Neuronal stem cell (in vitro differentiated cells): ENCODE measurements around the gene CAPZA3.
"Not testable (repeated sequence)": the region's sequence is repeated elsewhere in the genome, so short reads cannot be mapped to it uniquely, and the experiment has no call there.

ENCODE experiments used
- DNase-seq: peaks from one replicate; pipeline ENCODE4 v3.0.0-alpha.2; 2013; ENCODE audit warnings: low spot score
- H2AFZ ChIP-seq: one replicate; pipeline ENCODE4 v1.6.1; 2013; ENCODE audit warnings: mild to moderate bottlenecking, low read length, inconsistent platforms
- H2AK5ac ChIP-seq: 2 replicates; pipeline ENCODE4 v1.6.1; 2013; ENCODE audit warnings: low read depth, mild to moderate bottlenecking, inconsistent platforms, low read length, moderate library complexity, mixed read lengths
- H2BK120ac ChIP-seq: 2 replicates; pipeline ENCODE4 v1.6.1; 2013; ENCODE audit warnings: low read depth, mild to moderate bottlenecking, inconsistent platforms, low read length, moderate library complexity, mixed read lengths
- H2BK12ac ChIP-seq: one replicate; pipeline ENCODE4 v1.6.1; 2013; ENCODE audit warnings: low read length, inconsistent platforms
- H2BK15ac ChIP-seq: 2 replicates; pipeline ENCODE4 v1.6.1; 2013; ENCODE audit warnings: mild to moderate bottlenecking, low read length, inconsistent platforms, mixed read lengths
- H2BK5ac ChIP-seq: one replicate; pipeline ENCODE4 v1.6.1; 2013; ENCODE audit warnings: inconsistent platforms, mild to moderate bottlenecking, low read length, moderate library complexity
- H3K14ac ChIP-seq: one replicate; pipeline ENCODE4 v1.6.1; 2013; ENCODE audit warnings: low read length, inconsistent platforms
- H3K18ac ChIP-seq: 2 replicates; pipeline ENCODE4 v1.6.1; 2013; ENCODE audit warnings: low read length, inconsistent platforms
- H3K23ac ChIP-seq: 2 replicates; pipeline ENCODE4 v1.6.1; 2013; ENCODE audit warnings: low read depth, mild to moderate bottlenecking, mixed read lengths, low read length, inconsistent platforms; ENCODE audit not compliant: poor library complexity
- H3K27ac ChIP-seq: replicated peaks from 3 replicates; pipeline ENCODE4 v1.5.1; 2013; ENCODE audit warnings: low read length, inconsistent platforms
- H3K27me3 ChIP-seq, 3 experiments: 2 replicates each; pipeline ENCODE4 v1.6.1; 2013; ENCODE audit warnings: low read length in 3 of 3, mild to moderate bottlenecking in 2 of 3, inconsistent platforms in 1 of 3, low read depth in 1 of 3, mixed read lengths in 1 of 3, moderate library complexity in 1 of 3; ENCODE audit not compliant: control insufficient read depth in 3 of 3, insufficient read depth in 3 of 3
- H3K36me3 ChIP-seq, 2 donors: replicated peaks in 1 of 2; 2 replicates each; pipeline ENCODE4 v1.6.1; 2013; ENCODE audit warnings: low read length in 2 of 2; ENCODE audit not compliant: control insufficient read depth in 2 of 2, insufficient read depth in 2 of 2
- H3K4ac ChIP-seq: 2 replicates; pipeline ENCODE4 v1.6.1; 2013; ENCODE audit warnings: inconsistent platforms, mild to moderate bottlenecking, low read length, moderate library complexity
- H3K4me1 ChIP-seq, 2 donors: 1 replicate in 1 of 2; 2 replicates in 1 of 2; pipeline ENCODE4 v1.6.1; 2013; ENCODE audit warnings: low read length in 2 of 2, low read depth in 1 of 2; ENCODE audit not compliant: control insufficient read depth in 2 of 2, insufficient read depth in 1 of 2
- H3K4me2 ChIP-seq: one replicate; pipeline ENCODE4 v1.6.1; 2013; ENCODE audit warnings: mild to moderate bottlenecking, low read length, inconsistent platforms; ENCODE audit not compliant: insufficient read depth, poor library complexity, severe bottlenecking
- H3K4me3 ChIP-seq, 2 donors: 2 replicates each; pipeline ENCODE4 v1.5.1; 2013; ENCODE audit warnings: low read length in 2 of 2, mild to moderate bottlenecking in 2 of 2, inconsistent platforms in 1 of 2, moderate library complexity in 1 of 2
- H3K79me1 ChIP-seq: one replicate; pipeline ENCODE4 v1.6.1; 2013; ENCODE audit warnings: low read depth, mild to moderate bottlenecking, inconsistent platforms, low read length, moderate library complexity
- H3K9ac ChIP-seq: one replicate; pipeline ENCODE4 v1.6.1; 2013; ENCODE audit warnings: mild to moderate bottlenecking, low read depth, low read length, inconsistent platforms; ENCODE audit not compliant: poor library complexity
- H3K9me3 ChIP-seq, 2 donors: replicated peaks in 1 of 2; 2 replicates each; pipeline versions ENCODE3 to v1.6.1; 2013; ENCODE audit warnings: low read length in 2 of 2, mild to moderate bottlenecking in 2 of 2, inconsistent platforms in 1 of 2, low read depth in 1 of 2, mixed read lengths in 1 of 2, moderate library complexity in 1 of 2; ENCODE audit not compliant: control insufficient read depth in 2 of 2, insufficient read depth in 1 of 2
- H4K8ac ChIP-seq: one replicate; pipeline ENCODE4 v1.6.1; 2013; ENCODE audit warnings: low read depth, mild to moderate bottlenecking, inconsistent platforms, low read length, moderate library complexity
- H4K91ac ChIP-seq: one replicate; pipeline ENCODE4 v1.6.1; 2013; ENCODE audit warnings: low read length, low read depth, mild to moderate bottlenecking, inconsistent platforms; ENCODE audit not compliant: poor library complexity
- WGBS, 2 donors: extraction: QIAGEN DNeasy Blood & Tissue Kit; methylation state at CpG; one replicate each; pipeline ENCODE4 v1.1.7; 2013; ENCODE audit warnings: missing lambda C conversion rate in 2 of 2, mixed read lengths in 1 of 2; ENCODE audit not compliant: insufficient read length in 2 of 2, insufficient replicate concordance in 1 of 2; ENCODE audit errors: extremely low coverage in 2 of 2; 5-methylcytosine and 5-hydroxymethylcytosine counted together

The CAPZA3 gene

GRCh38 chr12:18755341-18755740 lies 17.4 kb downstream of the CAPZA3 start:
- no peak overlapping the region for H2BK12ac ChIP-seq
- H2AFZ ChIP-seq = no peak overlapping the region
- H2BK5ac ChIP-seq = no peak overlapping the region
- H4K91ac ChIP-seq = no peak overlapping the region
- H3K27ac ChIP-seq = peak overlapping the region; percentile 19
- H3K27me3 ChIP-seq = no peaks in the 10 kb centered on the region
- H4K8ac ChIP-seq = no peak overlapping the region
- H3K9ac ChIP-seq = no peak overlapping the region
- no peak overlapping the region for H2AK5ac ChIP-seq
- H3K9me3 ChIP-seq = no peaks in the 10 kb centered on the region
- H2BK120ac ChIP-seq = no peak overlapping the region
- no CpG with 5 or more reads among the region's 1 CpG for WGBS, 2 donors
- peaks cover 18 to 19% of the 10 kb centered on the region in 2 donors for H3K4me1 ChIP-seq
- H3K4me2 ChIP-seq = no peak overlapping the region
- H3K79me1 ChIP-seq = no peaks in the 10 kb centered on the region
- no peaks in the 10 kb centered on the region for H3K36me3 ChIP-seq
- H3K14ac ChIP-seq = no peak overlapping the region
- no peak overlapping the region for H3K18ac ChIP-seq
- no peak for DNase-seq
- H3K4ac ChIP-seq = no peak overlapping the region
- no peak overlapping the region for H2BK15ac ChIP-seq
- no peak overlapping the region for H3K23ac ChIP-seq
- no peak overlapping the region for H3K4me3 ChIP-seq

GRCh38 chr12:18766479-18766878 lies 28.6 kb downstream of the CAPZA3 start:
- H3K18ac ChIP-seq, H3K9me3 ChIP-seq, H3K27me3 ChIP-seq, H3K36me3 ChIP-seq, H4K91ac ChIP-seq, H3K27ac ChIP-seq, H4K8ac ChIP-seq, H3K4me1 ChIP-seq, H2AFZ ChIP-seq, H3K4ac ChIP-seq, H3K23ac ChIP-seq, H2BK12ac ChIP-seq, H3K79me1 ChIP-seq, H3K14ac ChIP-seq, DNase-seq, H2BK120ac ChIP-seq, H2AK5ac ChIP-seq, H2BK5ac ChIP-seq, H3K9ac ChIP-seq, H3K4me2 ChIP-seq, H3K4me3 ChIP-seq, H2BK15ac ChIP-seq: not testable (repeated sequence)
- WGBS, 2 donors = no CpG with 5 or more reads among the region's 1 CpG

GRCh38 chr12:18782827-18783226 lies 44.9 kb downstream of the CAPZA3 start:
- Histone ChIP-seq H3K23ac (no peak overlapping the region), H3K14ac (no peak overlapping the region), H4K8ac (no peak overlapping the region), H3K4me2 (no peak overlapping the region), H3K4me1 (no peaks in the 10 kb centered on the region), H3K4ac (no peak overlapping the region), H3K4me3 (no peak overlapping the region), H3K27me3 (no peaks in the 10 kb centered on the region), H3K36me3 (no peaks in the 10 kb centered on the region), H3K79me1 (no peaks in the 10 kb centered on the region), H2BK5ac (no peak overlapping the region), H3K27ac (no peak overlapping the region), H4K91ac (no peak overlapping the region), H3K18ac (no peak overlapping the region), H2BK15ac (no peak overlapping the region), H3K9me3 (no peaks in the 10 kb centered on the region), H2BK120ac (no peak overlapping the region), H2AFZ (no peak overlapping the region), H2AK5ac (no peak overlapping the region), H2BK12ac (no peak overlapping the region), H3K9ac (no peak overlapping the region)
- WGBS, 2 donors = no CpG with 5 or more reads among the region's 2 CpGs
- no peak for DNase-seq

- not testable (repeated sequence) for DNase-seq, H3K4ac ChIP-seq, H3K9ac ChIP-seq, H2BK12ac ChIP-seq, H3K4me3 ChIP-seq, H3K27me3 ChIP-seq, H3K4me2 ChIP-seq, H3K23ac ChIP-seq, H3K79me1 ChIP-seq, H3K4me1 ChIP-seq, H3K18ac ChIP-seq, H3K27ac ChIP-seq, H3K36me3 ChIP-seq, H3K9me3 ChIP-seq, H2BK5ac ChIP-seq, H2BK15ac ChIP-seq, H2BK120ac ChIP-seq, H2AK5ac ChIP-seq, H4K8ac ChIP-seq, H3K14ac ChIP-seq, H4K91ac ChIP-seq, H2AFZ ChIP-seq
- WGBS, 2 donors = no CpG with 5 or more reads among the region's 8 CpGs
Observed at GRCh38 chr12:18785465-18785864, 47.5 kb downstream of the CAPZA3 start.
